Measurements from ENCODE around the gene MYBPHL.
A peak's percentile ranks its signal among the peaks of the same experiment; 100 is the strongest.

Gene MYBPHL

DNA sequence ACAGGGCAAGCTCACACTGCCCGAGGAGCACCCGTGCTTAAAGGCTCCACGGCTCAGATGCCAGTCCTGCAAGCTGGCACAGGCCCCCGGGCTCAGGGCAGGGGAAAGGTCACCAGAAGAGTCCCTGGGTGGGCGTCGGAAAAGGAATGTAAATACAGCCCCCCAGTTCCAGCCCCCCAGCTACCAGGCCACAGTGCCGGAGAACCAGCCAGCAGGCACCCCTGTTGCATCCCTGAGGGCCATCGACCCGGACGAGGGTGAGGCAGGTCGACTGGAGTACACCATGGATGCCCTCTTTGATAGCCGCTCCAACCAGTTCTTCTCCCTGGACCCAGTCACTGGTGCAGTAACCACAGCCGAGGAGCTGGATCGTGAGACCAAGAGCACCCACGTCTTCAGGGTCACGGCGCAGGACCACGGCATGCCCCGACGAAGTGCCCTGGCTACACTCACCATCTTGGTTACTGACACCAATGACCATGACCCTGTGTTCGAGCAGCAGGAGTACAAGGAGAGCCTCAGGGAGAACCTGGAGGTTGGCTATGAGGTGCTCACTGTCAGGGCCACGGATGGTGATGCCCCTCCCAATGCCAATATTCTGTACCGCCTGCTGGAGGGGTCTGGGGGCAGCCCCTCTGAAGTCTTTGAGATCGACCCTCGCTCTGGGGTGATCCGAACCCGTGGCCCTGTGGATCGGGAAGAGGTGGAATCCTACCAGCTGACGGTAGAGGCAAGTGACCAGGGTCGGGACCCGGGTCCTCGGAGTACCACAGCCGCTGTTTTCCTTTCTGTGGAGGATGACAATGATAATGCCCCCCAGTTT is 56.1 kb downstream of the MYBPHL start:
- DNase-seq: no peak

DNA sequence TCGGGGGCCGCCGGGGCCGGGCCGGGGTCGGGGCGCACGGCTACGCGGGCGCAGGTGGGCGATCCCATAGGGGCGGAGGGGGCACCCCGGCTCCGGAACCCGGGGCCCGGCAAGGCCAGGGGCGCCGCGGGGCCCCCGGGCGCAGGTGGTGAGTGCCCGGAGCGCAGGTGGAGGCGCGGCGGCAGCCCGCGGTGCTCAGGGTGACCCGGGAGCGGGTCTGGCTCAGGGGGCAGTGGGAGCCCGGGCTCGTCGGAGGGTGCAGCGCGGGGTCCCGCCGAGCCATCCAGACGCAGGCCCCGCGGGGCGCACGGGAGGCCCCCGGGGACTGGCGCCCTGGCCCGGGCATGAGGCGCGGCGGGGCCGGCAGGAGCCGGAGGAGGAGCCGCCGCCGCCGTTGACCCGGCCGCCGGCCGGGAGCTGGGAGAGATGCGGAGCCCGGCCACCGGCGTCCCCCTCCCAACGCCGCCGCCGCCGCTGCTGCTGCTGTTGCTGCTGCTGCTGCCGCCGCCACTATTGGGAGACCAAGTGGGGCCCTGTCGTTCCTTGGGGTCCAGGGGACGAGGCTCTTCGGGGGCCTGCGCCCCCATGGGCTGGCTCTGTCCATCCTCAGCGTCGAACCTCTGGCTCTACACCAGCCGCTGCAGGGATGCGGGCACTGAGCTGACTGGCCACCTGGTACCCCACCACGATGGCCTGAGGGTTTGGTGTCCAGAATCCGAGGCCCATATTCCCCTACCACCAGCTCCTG is 57.0 kb downstream of the MYBPHL start:
- DNase-seq: no peak

DNA sequence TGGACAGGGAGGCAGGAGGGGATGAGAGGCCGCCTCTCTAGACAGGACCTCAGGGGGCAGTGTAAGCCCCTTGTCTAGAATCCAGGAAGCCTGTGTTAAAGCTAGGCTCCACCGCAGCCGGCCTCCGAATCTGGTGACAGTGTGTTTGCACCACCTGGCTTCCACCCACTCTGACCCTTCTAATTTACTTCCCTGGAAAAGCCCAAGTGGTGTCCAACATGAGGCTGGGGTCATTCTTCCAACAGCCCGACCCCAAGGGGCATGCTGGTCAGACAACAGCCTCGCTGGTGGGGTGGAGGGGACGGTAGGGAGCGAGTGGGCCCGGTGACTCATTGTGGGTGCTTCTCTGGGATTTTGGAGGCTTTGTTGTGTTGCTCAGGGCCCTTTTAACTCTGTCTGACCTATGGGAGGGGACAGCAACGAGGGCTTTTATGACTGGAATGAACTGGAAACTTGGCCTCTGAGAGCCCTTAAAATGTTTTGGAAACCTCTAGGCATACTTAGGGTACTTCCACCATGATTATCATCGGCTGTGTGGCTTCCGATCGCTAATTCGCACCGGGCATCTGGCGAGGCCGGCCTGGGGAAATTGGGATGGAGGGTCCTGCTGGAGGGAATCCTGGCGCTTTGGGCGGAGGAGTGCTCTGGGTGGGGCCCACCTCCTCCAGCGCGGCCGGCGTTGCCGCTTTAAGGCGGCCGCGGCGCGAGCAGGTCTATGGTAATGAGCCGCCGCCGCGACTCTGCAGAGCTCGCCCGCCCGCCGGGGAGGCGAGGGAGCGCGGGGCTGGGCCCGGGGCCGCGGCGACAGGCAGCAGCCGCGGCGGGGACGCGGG is 57.8 kb downstream of the MYBPHL start, which contains the start of gene CELSR2:
TSS of gene CELSR2 (plus strand) at position 743 of the 833 bp plus-strand sequence. CDS start 541 bp downstream, outside the sequence.
- DNase-seq: peak; percentile 79

DNA sequence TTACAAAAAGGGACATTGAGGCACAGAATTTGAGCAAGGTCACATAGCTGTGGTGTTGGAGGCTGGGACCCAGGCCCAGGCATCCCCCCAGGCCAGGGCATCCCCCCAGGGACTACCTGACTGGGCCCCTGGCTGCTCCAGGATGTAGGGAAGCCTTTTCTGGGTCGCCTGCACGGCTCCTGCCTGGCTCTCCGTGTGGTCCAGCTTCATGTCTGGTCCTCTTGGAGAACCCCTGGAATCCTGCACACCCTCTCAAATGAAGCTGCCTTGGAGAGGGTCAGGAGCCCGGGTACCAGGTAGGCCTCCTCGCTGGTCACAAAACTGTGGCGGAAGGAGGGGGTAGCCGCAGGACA is 58.4 kb downstream of the MYBPHL start:
- DNase-seq: no peak

DNA sequence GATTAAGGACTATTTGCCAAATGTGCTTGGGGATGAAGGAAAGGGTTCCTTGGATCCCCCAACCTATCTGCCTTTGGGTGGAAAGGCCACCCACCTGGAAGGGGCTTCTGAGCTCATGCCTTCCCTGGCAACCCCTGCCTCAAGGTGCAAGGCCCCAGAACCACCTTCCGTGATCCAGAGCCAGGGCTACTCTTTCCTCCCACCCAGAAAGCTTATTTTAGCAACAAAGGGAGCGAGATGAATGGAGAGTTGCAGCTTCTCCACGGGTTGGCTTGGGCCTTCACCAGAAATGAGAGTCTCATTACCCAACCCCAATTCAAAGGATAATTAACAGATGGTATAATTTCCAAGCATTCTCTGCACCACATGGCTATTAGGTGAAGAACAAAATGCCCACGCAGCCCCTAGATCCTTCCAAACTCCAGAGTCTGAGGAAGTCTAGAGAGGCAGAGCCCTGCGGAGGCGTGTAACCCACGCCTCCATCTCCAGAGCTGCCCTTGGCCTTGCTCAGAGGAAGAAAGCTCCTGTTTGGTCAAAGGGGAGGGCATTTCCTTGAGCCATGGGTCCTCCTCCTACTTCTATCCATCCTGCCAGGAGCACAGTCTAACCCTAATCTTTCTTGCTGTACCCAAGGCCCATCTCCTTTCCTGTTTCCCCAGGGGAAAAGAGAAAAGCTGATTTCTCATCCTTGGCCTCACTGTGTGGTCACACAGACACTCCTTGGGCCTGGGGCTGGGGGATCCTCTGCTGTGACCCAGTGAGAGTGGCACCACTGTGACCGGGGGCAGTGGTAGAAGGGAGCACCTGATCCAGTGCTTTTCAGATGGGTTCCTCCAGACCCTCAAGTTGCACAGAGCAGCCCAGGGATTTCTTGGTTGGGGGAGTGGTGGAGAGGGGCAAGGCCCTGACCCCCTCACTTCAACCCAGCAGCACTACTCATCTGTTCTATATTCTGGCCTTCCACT is 59.1 kb downstream of the MYBPHL start:
- no peak for DNase-seq

DNA sequence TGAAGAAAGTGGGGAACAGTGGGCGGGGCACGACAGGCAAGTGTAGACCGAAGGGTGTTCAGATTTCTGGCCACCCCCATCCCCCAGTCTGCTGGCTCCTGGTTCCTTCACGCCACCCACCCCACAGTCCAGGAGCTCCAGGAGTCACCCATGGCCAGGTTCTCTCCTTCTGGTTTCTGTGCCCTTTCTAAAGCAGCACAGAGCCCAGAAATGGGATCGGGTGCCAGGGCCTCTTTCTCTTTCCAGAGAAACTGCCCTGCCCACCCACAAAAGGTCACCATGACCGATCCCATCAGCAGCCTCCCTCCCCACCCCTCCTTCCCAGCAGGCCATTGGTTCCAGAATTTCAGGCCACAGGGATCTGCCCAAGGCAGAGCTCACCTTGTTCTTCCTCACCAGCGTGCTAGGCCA is 60.7 kb downstream of the MYBPHL start:
- no peak for DNase-seq

DNA sequence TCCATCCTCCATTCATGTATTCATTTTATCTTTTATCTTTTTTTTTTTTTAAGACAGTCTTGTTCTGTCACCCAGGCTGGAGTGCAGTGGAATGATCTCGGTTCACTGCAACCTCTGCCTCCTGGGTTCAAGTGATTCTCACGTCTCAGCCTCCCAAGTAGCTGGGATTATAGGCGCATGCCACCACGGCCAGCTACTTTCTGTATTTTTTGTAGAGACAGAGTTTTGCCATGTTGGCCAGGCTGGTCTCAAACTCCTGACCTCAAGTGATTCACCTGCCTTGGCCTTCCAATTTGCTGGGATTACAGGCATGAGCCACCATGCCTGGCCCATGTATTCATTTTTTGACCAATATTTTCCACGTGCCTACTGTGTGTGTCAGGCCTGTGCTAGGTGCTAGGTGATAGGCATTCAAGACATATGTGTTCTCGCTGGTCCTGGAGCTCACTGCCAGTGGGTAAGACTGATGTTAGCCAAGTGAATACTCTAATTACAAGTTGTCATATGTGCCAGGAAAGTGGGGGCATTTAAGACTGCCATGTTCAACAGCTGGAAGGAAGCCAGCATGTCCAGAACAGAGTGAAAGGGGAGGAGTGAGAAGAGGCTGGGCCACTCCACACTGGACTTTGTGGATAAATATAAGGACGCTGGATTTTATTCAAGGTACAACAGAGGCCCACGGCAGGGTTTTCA is 62.8 kb downstream of the MYBPHL start:
- DNase-seq: no peak

DNA sequence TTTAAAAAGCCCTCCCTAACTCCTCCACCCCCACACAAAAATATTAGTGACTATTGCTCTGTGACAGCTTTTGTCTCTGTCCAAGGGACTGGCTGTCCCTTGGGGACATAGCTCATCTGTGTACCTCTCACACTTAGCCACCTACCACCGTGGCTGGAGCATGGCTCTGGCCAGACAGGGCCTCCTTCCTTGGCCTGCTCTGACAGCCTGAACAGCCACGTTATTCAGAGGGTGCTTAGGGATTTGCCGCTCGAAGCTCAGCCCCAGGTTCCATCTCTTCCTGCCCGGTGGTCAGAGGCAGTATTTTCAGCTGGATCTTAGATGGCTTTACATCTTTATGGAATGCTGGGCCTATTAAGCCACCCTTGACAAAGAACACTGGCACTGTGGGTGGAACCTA is 63.6 kb downstream of the MYBPHL start:
- DNase-seq: no peak

DNA sequence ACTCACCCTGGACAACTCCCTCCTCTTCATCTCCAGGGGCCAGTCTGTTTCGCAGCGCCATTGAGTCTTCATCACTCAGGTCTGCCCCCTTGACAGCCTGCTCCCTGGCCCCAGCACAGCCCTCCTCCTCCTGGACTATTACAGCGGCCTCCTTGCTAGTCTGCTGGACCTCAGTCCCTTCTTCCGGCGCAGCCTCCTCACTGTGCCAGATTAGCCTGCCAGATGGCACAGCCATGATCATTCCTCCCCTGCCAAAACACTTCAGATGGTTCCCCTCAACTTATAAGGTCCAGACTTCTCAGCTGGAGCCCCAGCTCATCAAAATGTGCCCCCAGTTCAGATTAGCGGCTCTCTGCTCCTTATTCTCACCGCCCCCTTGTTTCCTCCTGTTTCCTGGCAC is 64.4 kb downstream of the MYBPHL start:
- DNase-seq: no peak
